ENCODE data around the gene ZSCAN18.

ZSCAN18 gene

DNA sequence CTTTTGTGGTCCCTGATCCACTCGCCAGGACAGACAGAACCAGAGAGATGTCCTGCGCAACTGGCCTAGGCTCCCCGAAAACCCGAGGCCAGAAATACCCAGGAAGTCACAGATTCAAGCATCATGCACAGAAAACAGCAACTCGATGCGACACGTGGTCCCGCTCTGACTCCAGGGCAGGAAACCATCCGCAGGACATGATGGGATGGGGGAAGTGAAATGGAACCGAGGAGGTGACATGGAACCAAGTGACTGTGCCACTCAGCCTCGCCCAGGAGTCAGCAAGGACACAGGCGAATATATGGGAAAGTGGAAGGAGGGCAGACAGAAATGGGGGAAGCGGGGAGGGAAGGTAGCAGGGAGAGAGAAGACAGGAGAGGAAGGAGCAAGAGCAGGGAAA is 1.1 kb downstream of the ZSCAN18 start:
- no peak for DNase-seq
- TF ChIP-seq GATA1 (IDR thresholded peaks at IDR 0.05; ENCODE audit: low read depth, low read length) (no peak), POLR2A (IDR thresholded peaks at IDR 0.05; ENCODE audit: low read length) (no peak)

DNA sequence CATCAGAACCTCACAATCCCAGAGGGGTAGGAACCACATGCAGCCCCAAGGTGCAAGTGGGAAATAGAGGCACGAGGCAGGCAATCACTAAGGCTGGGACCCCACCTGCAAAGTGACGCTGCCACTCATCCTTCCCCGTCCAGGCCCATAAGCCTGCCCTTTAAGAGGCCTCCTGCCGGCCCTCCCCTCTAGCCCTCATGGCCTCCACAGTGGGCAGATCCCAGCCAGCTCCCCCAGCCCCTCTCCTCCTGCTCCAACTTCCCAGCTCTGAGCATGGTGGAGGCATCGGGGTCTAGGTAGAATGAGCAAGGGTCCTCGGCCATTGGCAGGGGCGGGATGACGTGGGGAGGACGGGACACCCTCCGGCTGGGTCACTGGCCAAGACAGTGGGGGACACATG is 2.7 kb downstream of the ZSCAN18 start:
- DNase-seq = no peak
- no peak for TF ChIP-seq GATA1 (IDR thresholded peaks at IDR 0.05; ENCODE audit: low read depth, low read length)
- no peak for TF ChIP-seq POLR2A (IDR thresholded peaks at IDR 0.05; ENCODE audit: low read length)

DNA sequence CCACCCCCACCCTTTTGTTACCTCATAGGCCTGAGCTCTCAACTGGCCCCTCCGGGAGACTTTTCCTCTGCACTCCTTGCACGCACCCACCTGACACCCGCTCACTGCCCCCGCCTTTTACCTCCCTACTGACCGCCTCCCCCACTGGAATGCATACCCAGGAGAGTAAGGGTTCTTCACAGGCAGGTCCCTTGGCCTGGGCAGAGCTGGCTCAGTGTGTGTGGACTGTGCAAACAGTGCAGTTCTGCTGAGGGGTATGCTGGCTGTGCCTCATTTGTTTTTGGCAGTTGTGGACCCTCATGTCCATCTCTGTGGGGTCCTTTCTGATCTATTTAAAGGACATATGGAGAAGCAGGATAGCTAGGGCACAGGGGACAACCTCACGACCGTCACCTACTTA is 5.0 kb downstream of the ZSCAN18 start:
- TF ChIP-seq POLR2A (IDR thresholded peaks at IDR 0.05; ENCODE audit: low read length) = no peak
- no peak for TF ChIP-seq GATA1 (IDR thresholded peaks at IDR 0.05; ENCODE audit: low read depth, low read length)
- DNase-seq = no peak

DNA sequence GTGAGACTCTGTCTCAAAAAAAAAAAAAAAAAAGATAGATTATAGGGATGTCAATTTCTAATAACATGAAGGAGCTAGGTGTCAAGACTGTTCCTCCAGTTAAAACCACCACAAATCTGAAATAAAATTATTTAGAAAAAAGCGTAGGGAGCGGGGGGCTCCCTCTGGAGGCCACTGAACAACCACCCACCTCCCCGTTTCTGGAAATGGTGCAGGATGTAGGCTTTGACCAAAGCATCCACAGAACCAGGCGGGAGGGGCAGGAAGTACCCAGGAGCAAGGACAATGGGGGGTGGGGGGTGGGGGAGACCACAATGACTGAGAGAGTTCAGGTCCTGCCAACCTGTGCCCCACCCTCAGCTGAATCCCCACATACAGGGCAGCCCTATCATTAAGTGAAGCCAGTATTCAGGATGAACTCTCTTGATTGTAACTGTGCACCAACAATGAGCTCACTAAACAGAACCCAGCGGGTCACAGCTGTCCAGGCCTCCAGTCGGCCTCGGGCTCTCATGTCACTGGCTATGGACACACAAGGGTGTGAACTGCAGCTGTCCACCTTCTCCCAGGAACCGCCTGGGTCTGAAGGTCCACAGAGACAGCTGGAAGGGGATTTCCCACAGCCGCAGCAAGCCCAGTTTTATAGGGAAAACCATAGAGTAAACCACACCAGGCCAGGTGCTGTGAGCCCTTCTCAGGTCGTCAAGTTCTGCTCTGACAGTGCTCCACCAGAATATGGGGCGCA is 6.6 kb downstream of the ZSCAN18 start:
- TF ChIP-seq POLR2A (IDR thresholded peaks at IDR 0.05; ENCODE audit: low read length) = no peak
- TF ChIP-seq GATA1 (IDR thresholded peaks at IDR 0.05; ENCODE audit: low read depth, low read length) = no peak
- no peak for DNase-seq

DNA sequence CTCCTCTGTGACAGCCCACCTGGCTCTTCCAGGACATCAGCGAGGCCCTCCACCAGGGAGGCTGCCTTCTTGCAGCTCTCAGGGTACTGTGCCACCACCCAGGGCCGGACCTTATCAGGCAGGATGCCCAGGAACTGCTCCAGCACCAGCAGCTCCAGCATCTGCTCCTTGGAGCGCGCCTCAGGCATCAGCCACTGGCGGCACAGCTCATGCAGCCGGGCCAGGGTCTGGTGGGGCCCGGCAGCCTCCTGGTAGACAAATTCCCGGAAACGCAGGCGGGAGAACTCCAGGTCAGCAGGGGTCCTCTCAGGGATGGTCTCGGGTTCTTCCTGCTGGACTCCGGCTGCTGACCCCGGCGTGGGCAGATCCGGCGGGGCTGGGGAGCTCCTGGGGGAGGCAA is 8.2 kb downstream of the ZSCAN18 start:
- no peak for DNase-seq
- TF ChIP-seq POLR2A (IDR thresholded peaks at IDR 0.05; ENCODE audit: low read length) = no peak
- TF ChIP-seq GATA1 (IDR thresholded peaks at IDR 0.05; ENCODE audit: low read depth, low read length) = no peak

DNA sequence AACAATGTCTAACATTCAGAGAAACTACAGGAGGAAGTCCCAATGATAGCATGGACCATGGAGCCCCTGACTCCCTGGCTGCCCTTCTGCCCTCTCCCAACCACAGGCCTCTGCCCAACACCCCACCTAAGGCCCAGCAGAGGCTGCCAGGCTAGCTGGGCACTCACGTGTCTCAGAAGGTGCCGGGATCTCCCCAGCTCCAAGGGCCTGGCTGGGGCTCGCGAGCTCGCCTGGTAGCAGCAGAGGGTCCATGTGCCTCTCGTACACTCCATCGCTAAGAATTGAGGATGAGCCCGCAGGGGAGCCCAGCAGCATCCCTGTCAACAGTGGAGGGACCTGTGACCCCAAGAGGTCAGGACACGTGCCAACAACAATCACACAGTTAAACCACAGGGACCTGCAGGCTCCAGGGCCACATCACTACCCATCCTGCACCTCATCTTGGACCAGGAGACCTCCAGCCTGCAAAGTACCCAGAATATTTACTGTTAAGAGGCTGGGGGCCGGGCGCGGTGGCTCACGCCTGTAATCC is 9.4 kb downstream of the ZSCAN18 start:
- DNase-seq = no peak
- TF ChIP-seq GATA1 (IDR thresholded peaks at IDR 0.05; ENCODE audit: low read depth, low read length) = no peak
- TF ChIP-seq POLR2A (IDR thresholded peaks at IDR 0.05; ENCODE audit: low read length) = no peak

DNA sequence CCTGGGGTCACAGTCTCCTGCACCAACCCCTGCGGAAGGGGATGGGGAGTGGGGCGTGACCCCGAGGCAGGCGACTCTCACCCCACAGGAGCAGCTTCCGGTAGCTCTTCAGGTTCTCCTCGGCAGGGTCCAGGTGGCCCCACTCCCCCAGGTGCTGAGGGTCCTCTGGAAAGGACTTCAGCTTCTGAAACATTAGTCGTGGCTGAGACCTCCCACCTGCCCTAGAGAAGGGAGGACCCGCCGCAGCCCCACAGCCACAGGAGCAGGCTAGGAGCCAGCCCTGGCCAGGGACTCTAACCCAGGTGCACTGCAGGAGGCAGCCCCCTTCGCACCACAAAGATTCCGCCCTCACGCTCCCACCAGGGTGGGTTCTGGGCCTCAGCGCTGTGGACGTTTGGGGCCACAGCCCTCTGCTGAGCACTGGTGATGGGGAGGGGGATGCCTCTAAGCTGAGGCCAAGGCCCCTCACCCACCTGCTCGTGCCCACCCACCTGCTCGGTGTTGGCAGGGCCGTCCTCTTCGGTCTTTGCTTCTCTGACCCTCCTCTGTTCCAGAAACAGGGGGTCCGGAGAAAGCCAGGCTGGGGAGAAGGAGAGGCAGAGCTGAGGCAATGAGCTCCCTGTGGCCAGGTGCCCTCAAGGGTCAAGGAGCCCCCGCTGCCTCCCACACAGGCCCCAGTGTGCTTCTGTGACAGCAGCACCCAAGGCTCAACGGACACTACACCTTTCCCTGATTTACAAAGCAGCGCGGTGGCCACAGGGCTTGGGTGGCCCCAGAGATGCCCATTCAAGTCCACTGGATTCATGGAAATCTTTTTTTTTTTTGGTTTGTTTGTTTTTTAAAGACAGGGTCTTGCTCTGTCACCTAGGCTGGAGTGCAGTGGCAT is 11.0 kb downstream of the ZSCAN18 start:
- DNase-seq = no peak
- TF ChIP-seq GATA1 (IDR thresholded peaks at IDR 0.05; ENCODE audit: low read depth, low read length) (no peak), POLR2A (IDR thresholded peaks at IDR 0.05; ENCODE audit: low read length) (no peak)

DNA sequence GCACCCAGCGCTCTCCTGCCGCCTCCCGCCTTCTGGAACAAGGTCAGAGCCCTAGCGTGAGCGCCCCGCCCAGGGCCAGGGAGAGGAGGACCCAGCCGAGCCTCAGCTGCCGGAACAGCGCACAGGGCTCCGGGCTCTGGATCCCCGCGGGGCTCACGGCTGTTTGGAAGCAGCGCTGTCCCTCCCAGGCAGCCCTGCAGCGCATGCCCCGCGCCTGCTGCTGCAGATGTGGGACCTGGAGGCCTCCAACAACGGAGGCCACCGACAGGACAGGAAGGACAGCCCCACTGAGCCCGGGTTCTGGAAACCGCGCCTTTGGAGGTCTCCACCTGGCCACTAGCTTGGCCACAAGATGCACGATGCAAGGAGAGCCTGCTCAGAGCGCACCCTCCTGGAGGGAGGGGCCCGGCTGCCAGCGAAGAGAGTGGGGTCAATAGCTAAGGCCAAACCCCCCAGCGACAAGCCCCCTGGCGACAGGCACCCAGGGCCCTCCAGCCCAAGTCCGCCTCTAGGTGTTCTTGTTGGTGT is 12.6 kb downstream of the ZSCAN18 start:
- no peak for TF ChIP-seq GATA1 (IDR thresholded peaks at IDR 0.05; ENCODE audit: low read depth, low read length)
- no peak for DNase-seq

DNA sequence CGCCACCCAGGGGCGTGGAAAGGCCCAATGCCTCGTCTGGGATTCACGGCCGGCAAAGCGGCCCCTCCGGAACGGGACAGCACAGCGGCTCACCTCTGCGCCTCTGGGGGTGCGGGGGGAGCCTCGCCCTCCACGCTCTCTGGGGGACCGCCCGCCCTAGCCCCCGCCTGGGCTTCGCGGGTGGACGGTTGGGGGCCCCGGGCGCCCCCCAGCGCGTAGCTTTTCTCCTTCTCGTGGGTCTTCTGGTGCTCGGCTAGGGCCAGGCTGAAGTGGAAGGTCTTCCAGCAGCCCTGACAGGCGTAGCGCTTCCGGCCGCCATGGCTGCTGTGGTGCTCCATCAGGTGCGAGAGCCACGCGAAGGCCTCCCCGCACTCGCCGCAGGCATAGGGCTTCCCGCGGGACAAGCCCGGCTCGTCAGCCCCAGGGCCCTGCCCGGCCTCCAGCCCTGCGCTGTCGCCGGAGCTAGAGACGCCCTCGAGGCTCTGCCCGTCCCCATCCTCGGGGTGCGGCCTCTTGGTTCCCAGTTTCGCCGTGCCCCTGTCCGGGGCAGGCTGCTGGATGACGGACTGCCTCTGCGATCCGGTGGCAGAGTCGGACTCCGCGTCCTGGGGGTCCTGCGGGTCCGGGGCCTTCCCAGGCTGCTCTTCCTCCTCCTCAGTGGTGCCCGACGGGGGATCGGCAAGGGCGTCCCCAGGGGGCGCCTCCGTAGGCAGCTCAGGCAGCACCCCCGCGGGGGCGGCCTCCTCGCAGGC is 13.3 kb downstream of the ZSCAN18 start:
- TF ChIP-seq GATA1 (IDR thresholded peaks at IDR 0.05; ENCODE audit: low read depth, low read length) (no peak), POLR2A (IDR thresholded peaks at IDR 0.05; ENCODE audit: low read length) (no peak)
- no peak for DNase-seq

DNA sequence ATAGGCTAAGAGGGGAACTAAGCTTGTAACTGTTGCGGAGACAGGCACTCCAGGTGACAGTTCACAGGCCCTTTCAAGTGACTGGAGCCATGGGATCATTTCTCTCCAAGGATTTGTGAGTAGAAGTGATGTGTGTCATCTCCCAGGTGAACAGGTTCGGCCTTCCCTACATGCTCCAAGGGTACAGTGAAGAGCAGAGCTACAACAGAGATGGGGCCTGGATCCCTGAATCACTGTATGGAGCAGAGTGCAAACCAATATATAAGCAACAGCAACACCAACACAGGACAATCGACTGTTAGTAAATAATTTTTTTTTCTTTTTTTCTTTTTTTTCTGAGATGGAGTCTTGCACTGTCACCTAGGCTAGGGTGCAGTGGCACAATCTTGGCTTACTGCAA is 15.0 kb downstream of the ZSCAN18 start:
- TF ChIP-seq POLR2A (IDR thresholded peaks at IDR 0.05; ENCODE audit: low read length) (no peak), GATA1 (IDR thresholded peaks at IDR 0.05; ENCODE audit: low read depth, low read length) (no peak)
- peak; percentile 15 to 29 for DNase-seq

DNA sequence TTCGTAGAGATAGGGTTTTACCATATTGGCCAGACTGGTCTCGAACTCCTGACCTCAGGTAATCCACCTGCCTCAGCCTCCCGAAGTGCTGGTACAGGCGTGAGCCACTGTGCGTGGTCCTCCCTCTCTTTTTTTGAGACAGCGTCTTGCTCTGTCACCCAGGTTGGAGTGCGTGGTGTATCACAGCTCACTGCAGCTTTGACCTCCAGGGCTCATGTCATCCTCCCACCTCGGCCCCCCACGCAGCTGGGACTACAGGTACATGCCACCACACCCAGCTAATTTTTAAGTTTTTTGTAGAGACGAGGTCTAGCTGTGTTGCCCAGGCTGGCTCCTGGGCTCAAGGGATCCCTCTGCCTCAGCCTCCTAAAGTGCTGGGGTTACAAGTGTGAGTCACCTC is 18.2 kb downstream of the ZSCAN18 start:
- TF ChIP-seq GATA1 (IDR thresholded peaks at IDR 0.05; ENCODE audit: low read depth, low read length) = no peak
- TF ChIP-seq POLR2A (IDR thresholded peaks at IDR 0.05; ENCODE audit: low read length) = no peak
- no peak for DNase-seq

DNA sequence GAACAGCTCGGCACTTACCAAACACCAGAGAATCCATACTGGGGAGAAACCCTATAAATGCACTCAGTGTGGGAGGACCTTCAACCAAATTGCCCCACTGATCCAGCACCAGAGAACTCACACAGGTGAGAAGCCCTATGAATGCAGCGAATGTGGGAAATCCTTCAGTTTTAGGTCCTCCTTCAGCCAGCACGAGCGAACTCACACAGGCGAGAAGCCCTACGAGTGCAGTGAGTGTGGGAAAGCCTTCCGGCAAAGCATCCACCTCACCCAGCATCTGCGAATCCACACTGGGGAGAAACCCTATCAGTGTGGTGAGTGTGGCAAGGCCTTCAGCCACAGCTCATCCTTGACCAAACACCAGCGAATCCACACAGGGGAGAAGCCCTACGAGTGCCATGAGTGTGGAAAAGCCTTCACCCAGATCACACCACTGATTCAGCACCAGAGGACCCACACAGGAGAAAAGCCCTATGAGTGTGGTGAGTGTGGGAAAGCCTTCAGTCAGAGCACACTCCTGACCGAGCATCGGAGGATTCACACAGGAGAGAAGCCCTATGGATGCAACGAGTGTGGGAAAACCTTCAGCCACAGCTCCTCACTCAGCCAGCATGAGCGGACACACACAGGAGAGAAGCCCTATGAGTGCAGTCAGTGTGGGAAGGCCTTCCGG is 30.7 kb downstream of the ZSCAN18 start:
- no peak for TF ChIP-seq GATA1 (IDR thresholded peaks at IDR 0.05; ENCODE audit: low read depth, low read length)
- TF ChIP-seq POLR2A (IDR thresholded peaks at IDR 0.05; ENCODE audit: low read length) = no peak
- DNase-seq = no peak

DNA sequence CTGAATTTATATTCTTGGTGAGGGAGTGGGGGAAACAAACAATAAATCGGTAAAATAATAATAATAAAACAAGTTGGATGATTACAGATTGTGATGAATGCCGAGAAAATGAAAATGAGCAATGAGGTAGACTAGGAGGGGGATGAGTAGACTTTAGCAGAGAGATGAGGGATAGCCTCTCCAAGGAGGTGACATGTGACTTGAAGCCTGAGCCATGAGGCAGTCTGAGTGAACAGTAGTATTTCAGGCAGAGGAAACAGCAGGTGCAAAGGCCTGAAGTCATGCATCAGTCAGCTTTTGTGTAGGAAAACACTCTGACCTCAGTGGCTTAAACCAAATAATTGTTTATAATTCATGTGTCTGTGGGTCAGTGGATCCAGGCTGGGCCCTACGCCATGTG is 34.3 kb downstream of the ZSCAN18 start:
- no peak for TF ChIP-seq GATA1 (IDR thresholded peaks at IDR 0.05; ENCODE audit: low read depth, low read length)
- no peak for TF ChIP-seq POLR2A (IDR thresholded peaks at IDR 0.05; ENCODE audit: low read length)
- DNase-seq = no peak

Measured in erythroblast (primary cell).